ENCODE results near the gene MAST3. TPM values are rescaled to one million over a fixed set of nuclear protein-coding genes. Genes with fewer than 3 reads are reported as not detected.
"Not testable (repeated sequence)": the region's sequence is repeated elsewhere in the genome, so short reads cannot be mapped to it uniquely, and the experiment has no call there.

The MAST3 gene
- total RNA-seq, 1 experiment from 2014 or later = 4.3 TPM

- H3K4me3 ChIP-seq = no peak overlapping the region
- H3K27me3 ChIP-seq = no peaks in the 10 kb centered on the region
- no peak for DNase-seq
- H3K4me1 ChIP-seq = peaks cover 6% of the 10 kb centered on the region; the same call in 1 of the 2 replicates
- H3K9me3 ChIP-seq (replicated peaks) = no peaks in the 10 kb centered on the region
- H3K27ac ChIP-seq = no peak overlapping the region; the same call in 1 of the 2 replicates
- H3K36me3 ChIP-seq = no peaks in the 10 kb centered on the region; the same call in 1 of the 2 replicates
Observed at GRCh38 chr19:18150776-18151624, 53.4 kb downstream of the MAST3 start.

GRCh38 chr19:18152442-18152816 is 54.9 kb downstream of the MAST3 start:
- peak overlapping the region; percentile 69 for H3K27ac ChIP-seq
- H3K4me3 ChIP-seq = peak overlapping the region; percentile 75
- peaks cover 17% of the 10 kb centered on the region for H3K4me1 ChIP-seq
- H3K9me3 ChIP-seq (replicated peaks) = no peaks in the 10 kb centered on the region
- peak; percentile 99 to 100 for DNase-seq
- H3K27me3 ChIP-seq = no peaks in the 10 kb centered on the region
- no peaks in the 10 kb centered on the region for H3K36me3 ChIP-seq

GRCh38 chr19:18152817-18153555 is 55.4 kb downstream of the MAST3 start, which contains the start of gene PIK3R2:
Gene PIK3R2 (plus strand): TSS chr19:18153163. CDS start chr19:18155880, 2,717 bp downstream.
- Histone ChIP-seq H3K9me3 (replicated peaks) (no peaks in the 10 kb centered on the region), H3K27me3 (no peaks in the 10 kb centered on the region), H3K4me1 (peaks cover 18% of the 10 kb centered on the region), H3K36me3 (no peaks in the 10 kb centered on the region), H3K27ac (peak within 1 kb of the TSS; percentile 69), H3K4me3 (peak within 1 kb of the TSS; percentile 75)
- peak; percentile 100 for DNase-seq

- Histone ChIP-seq H3K27ac (peak overlapping the region; percentile 40; the same call in 1 of the 2 replicates), H3K9me3 (replicated peaks) (no peaks in the 10 kb centered on the region), H3K4me1 (peaks cover 20% of the 10 kb centered on the region), H3K4me3 (peak overlapping the region; percentile 75), H3K36me3 (no peaks in the 10 kb centered on the region), H3K27me3 (no peaks in the 10 kb centered on the region)
- DNase-seq = no peak
Observed at GRCh38 chr19:18153556-18154134, 56.1 kb downstream of the MAST3 start.

GRCh38 chr19:18155095-18156087 is 57.8 kb downstream of the MAST3 start:
- no peaks in the 10 kb centered on the region for H3K36me3 ChIP-seq
- no peak for DNase-seq
- H3K27me3 ChIP-seq = no peaks in the 10 kb centered on the region
- H3K9me3 ChIP-seq (replicated peaks) = no peaks in the 10 kb centered on the region
- H3K4me1 ChIP-seq = peaks cover 20% of the 10 kb centered on the region
- no peak overlapping the region for H3K4me3 ChIP-seq
- H3K27ac ChIP-seq = no peak overlapping the region

- peaks cover 20% of the 10 kb centered on the region for H3K4me1 ChIP-seq
- DNase-seq = no peak
- H3K27me3 ChIP-seq = no peaks in the 10 kb centered on the region
- no peak overlapping the region for H3K27ac ChIP-seq
- no peaks in the 10 kb centered on the region for H3K9me3 ChIP-seq (replicated peaks)
- no peaks in the 10 kb centered on the region for H3K36me3 ChIP-seq
- no peak overlapping the region for H3K4me3 ChIP-seq
Observed at GRCh38 chr19:18156268-18156667, 58.7 kb downstream of the MAST3 start.

GRCh38 chr19:18156841-18157464 is 59.4 kb downstream of the MAST3 start:
- H3K27ac ChIP-seq = peak overlapping the region; percentile 86
- peak; percentile 99 for DNase-seq

GRCh38 chr19:18157465-18158063 is 60.0 kb downstream of the MAST3 start:
- peak overlapping the region; percentile 21 for H3K4me3 ChIP-seq
- peak overlapping the region; percentile 86 for H3K27ac ChIP-seq
- H3K9me3 ChIP-seq (replicated peaks) = no peaks in the 10 kb centered on the region
- H3K27me3 ChIP-seq = no peaks in the 10 kb centered on the region
- H3K4me1 ChIP-seq = peaks cover 14% of the 10 kb centered on the region
- H3K36me3 ChIP-seq = peaks cover 6% of the 10 kb centered on the region
- DNase-seq = peak; percentile 98

More at GRCh38 chr19:18156841-18157464, 59.4 kb downstream of the MAST3 start:
- Histone ChIP-seq H3K27me3 (no peaks in the 10 kb centered on the region), H3K4me1 (peaks cover 14% of the 10 kb centered on the region), H3K36me3 (no peaks in the 10 kb centered on the region), H3K4me3 (peak overlapping the region; percentile 21), H3K9me3 (replicated peaks) (no peaks in the 10 kb centered on the region)

- DNase-seq = no peak
- Histone ChIP-seq H3K4me3 (no peak overlapping the region), H3K4me1 (peaks cover 14% of the 10 kb centered on the region), H3K27ac (peak overlapping the region; percentile 86; the same call in 1 of the 2 replicates), H3K9me3 (replicated peaks) (no peaks in the 10 kb centered on the region), H3K27me3 (no peaks in the 10 kb centered on the region), H3K36me3 (peaks cover 10% of the 10 kb centered on the region)
Observed at GRCh38 chr19:18158467-18158866, 60.9 kb downstream of the MAST3 start.

GRCh38 chr19:18159059-18159616 is 61.6 kb downstream of the MAST3 start:
- not testable (repeated sequence) for H3K27me3 ChIP-seq; H3K4me3 ChIP-seq; DNase-seq; H3K9me3 ChIP-seq (replicated peaks); H3K27ac ChIP-seq
- Histone ChIP-seq H3K36me3 (peaks cover 17% of the 10 kb centered on the region), H3K4me1 (peaks cover 14% of the 10 kb centered on the region)

GRCh38 chr19:18159810-18160209 is 62.2 kb downstream of the MAST3 start:
- Histone ChIP-seq H3K9me3 (replicated peaks) (no peaks in the 10 kb centered on the region), H3K27me3 (no peaks in the 10 kb centered on the region), H3K27ac (no peak overlapping the region), H3K4me1 (peaks cover 14% of the 10 kb centered on the region), H3K36me3 (peaks cover 22% of the 10 kb centered on the region), H3K4me3 (no peak overlapping the region)
- DNase-seq = no peak

- Histone ChIP-seq H3K4me1 (peaks cover 14% of the 10 kb centered on the region), H3K9me3 (replicated peaks) (no peaks in the 10 kb centered on the region), H3K36me3 (peaks cover 28% of the 10 kb centered on the region), H3K27ac (no peak overlapping the region; the same call in 1 of the 2 replicates), H3K27me3 (no peaks in the 10 kb centered on the region), H3K4me3 (peak overlapping the region; percentile 45)
- DNase-seq = no peak
Observed at GRCh38 chr19:18160493-18160970, 63.0 kb downstream of the MAST3 start.
